AG10803 (cell line): Measurements from ENCODE around the gene ZNF174.

Experiments used
- DNase-seq: peaks from one replicate; pipeline ENCODE4 v3.0.0; 2010; ENCODE audit warnings: low read depth
- H3K4me3 ChIP-seq: 2 replicates; pipeline ENCODE4 v1.5.1; 2011; ENCODE audit warnings: mild to moderate bottlenecking, low read length, control low read depth
- TF ChIP-seq, protein P1 (sequence below): conservative IDR thresholded peaks from 2 replicates; pipeline ENCODE4 v1.5.1; 2011; ENCODE audit warnings: mild to moderate bottlenecking, low read length, control low read depth, inconsistent platforms

The ZNF174 gene

DNA sequence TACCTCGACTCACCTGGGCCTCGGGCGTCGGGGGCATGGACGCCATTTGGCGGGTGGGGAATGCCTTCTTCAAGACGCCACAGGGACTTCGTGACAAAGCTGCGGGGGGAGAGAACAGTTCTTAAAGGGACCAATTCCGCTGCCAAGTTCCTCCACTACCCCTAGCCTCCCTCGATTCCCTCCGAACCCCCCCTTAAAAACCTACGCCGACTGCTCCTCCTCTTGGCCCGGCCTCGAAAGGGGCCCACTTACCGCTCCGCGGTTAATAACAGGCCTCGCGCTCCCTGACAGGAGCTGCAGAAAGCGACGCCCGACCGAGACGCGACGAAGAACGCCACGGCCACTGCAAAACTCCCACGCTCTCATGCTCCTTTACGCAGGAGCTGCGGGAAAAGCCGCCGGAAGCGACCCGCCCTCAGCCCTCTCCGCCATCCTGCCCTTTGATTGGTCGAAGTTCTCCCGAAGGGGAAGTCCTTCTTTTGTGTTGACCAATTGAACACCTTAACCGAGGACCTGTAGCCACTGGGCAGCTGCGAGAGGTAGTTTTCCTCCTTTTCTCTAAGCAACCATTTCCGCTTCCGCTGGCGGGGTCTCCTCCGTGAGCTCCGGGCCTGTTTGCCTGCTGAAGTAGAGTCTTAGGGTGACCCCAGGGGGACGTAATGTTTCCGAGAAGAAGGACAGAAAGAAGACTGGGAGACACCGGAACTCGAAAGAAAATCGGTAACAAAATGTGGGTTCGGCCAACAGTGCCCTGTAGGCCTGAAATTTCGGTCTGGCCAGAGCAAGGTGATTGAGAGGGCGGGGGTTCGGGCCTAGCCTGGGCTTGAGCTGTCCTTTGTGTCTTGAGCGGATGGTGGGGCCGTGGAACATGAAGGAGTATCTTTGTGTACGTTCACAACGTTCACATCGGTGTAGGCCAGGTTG is 42.4 kb downstream of the ZNF174 start, which contains the start of the genes NAA60 and ZNF597:
Gene NAA60, plus strand, starts transcription at position 573 of the 924 bp plus-strand sequence. CDS start 32,548 bp downstream, outside the sequence.
Gene ZNF597, minus strand, starts transcription at position 397 of the 924 bp plus-strand sequence. Its CDS starts 351 bp downstream, at position 46.
- peak; percentile 93 for DNase-seq
- TF ChIP-seq, protein P1, sequence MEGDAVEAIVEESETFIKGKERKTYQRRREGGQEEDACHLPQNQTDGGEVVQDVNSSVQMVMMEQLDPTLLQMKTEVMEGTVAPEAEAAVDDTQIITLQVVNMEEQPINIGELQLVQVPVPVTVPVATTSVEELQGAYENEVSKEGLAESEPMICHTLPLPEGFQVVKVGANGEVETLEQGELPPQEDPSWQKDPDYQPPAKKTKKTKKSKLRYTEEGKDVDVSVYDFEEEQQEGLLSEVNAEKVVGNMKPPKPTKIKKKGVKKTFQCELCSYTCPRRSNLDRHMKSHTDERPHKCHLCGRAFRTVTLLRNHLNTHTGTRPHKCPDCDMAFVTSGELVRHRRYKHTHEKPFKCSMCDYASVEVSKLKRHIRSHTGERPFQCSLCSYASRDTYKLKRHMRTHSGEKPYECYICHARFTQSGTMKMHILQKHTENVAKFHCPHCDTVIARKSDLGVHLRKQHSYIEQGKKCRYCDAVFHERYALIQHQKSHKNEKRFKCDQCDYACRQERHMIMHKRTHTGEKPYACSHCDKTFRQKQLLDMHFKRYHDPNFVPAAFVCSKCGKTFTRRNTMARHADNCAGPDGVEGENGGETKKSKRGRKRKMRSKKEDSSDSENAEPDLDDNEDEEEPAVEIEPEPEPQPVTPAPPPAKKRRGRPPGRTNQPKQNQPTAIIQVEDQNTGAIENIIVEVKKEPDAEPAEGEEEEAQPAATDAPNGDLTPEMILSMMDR: no peak
- peak within 1 kb of the TSS; percentile 74 for H3K4me3 ChIP-seq

DNA sequence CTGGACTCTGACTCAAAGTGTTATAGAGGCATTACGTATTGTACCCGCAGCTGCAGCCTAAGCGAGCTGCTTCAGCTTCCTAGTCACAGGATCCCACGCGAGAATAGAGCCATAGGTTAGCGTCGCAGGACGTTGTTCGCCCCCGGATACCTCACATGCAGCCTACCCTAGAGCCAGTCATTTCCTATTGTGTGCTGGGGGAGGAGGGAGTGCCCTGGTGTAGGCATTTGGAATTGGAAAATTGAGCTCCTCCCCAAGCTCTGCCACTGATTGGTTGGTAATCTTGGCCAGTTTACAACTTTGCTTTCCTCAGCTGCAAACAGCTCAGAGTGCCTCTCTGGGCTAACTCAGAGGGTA is 43.0 kb downstream of the ZNF174 start:
- DNase-seq: peak; percentile 79
- peak overlapping the region; percentile 74 for H3K4me3 ChIP-seq
- TF ChIP-seq, protein P1: no peak; the same call in 1 of the 2 replicates

DNA sequence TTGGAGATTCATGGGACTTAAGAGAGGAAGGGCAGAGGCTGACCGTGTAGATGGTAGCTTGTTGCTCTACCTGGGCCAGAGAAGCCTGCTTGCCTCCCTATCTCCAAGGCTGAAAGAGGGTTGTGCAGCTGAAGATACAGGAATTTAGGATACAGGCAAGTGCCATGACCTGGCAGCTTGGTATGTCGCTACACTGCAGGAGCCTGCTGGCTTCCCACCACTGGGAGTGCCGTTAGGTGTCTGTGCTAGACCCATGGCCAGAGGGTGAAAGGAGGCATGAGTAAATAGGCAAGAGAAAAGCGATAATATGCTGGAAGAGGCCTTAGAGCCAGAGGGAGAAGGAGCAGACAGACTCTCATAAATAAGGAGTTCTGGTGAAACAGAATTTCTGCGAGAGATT is 53.1 kb downstream of the ZNF174 start:
- TF ChIP-seq, protein P1: no peak
- no peak for DNase-seq

GRCh38 chr16:3454631-3455147 is 53.7 kb downstream of the ZNF174 start:
- H3K4me3 ChIP-seq: no peak overlapping the region
- TF ChIP-seq, protein P1: no peak
- DNase-seq: no peak

More for the DNA sequence above, 53.1 kb downstream of the ZNF174 start:
- H3K4me3 ChIP-seq: no peak overlapping the region

GRCh38 chr16:3457434-3458252 is 56.6 kb downstream of the ZNF174 start:
- TF ChIP-seq, protein P1: peak; percentile 43

DNA sequence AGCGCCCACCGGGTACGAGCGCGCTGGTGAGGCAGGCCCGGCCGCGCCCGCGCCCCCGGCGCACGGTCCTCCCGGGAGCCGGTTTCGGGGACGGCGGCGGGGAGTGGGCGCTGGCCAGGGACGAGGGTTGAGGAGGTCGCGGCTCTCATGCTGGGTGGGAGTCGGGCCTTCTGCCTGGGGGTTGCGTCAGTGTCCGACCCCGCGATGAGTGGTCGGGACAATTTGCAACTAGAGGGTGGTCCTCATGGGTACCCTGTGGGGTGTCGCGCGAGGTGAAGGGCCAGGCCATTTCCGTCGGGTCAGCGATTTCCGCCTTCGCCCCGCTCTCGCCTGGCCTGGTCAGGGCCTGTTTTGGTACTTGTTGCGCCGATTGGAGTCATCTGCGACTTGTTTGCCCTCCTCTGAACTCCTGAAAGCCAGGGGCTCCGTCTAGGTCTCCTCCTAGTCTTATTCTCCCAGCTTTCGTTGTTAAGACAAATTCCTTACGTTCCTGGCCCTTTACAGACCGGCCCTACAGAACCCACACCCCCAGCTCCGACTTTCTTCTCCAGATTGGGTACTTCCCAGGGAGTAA is 57.4 kb downstream of the ZNF174 start:
- DNase-seq: peak; percentile 65
- peak overlapping the region; percentile 95 for H3K4me3 ChIP-seq
- TF ChIP-seq, protein P1: no peak

More at GRCh38 chr16:3457434-3458252, 56.6 kb downstream of the ZNF174 start:
- DNase-seq: peak; percentile 88
- peak overlapping the region; percentile 95 for H3K4me3 ChIP-seq
